Ecto neural progenitor cell (in vitro differentiated cells): ENCODE measurements around the gene FMN2.

Experiments
- DNase-seq: peaks from one replicate; pipeline ENCODE4 v3.0.0-alpha.2; 2018; ENCODE audit warnings: low spot score

Gene FMN2

DNA sequence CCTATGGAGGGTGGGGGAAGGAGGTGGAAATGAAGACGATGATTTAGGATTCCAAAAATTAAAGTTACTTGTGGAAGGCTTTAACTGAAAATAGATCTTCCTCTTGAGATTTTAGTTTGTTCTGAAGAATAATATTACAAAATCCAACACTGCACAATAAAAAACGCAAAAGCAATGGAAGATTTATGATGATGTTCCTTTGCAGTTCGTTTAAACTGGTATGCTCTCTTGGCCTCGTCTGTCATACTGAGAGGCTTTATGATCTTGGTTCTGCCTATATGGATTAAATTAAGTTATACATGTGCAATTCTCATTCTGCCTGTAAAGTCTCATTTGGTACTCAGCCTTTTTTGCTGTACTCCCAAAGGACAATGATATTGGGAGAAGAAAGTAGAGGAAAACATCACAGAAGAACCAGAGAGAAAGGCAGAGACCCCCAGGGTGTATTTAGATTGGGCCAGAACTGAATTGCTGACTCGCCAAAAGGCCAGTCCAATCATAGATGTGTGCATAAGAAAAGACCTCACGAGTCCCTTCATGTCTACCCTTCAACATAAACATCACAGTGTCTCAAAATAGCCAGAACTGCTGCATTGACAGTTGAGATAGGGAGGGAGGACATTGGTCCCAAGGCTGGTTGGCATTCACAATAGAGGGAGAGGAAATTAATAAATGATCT is 331.7 kb downstream of the FMN2 start:
- no peak for DNase-seq

DNA sequence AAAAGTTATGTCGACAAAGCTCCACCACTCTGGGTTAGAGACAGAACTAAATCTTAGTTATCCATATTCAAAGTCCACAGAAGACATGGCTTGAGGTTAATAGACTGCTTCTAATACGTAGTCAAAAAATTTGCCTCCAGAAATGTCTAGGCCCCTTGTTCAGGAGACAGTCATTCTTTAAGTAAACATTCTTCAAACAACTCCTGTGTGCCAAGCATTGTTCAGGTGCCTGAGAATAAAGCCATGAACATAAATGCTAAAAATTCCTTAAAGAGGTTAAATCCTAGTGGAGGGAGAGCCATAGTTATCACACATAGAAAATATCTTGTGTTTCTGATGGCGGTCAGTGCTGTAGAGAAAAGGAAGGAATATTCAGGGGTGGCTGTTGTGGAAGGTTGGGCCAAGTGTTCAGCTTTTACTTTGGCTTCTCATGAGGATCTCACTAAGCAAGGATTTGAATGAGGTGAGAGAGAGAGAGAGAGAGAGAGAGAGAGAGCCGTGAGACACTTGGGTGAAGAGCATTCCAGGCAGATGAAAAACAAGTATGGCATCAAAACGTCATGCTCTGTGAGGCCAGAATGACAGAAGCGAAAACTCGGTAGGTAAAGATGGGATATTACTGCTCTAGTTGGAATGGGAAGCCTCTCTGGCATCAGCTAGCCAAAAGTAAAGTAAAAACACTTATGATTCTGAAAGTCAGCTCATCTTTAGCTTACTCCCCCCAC is 333.2 kb downstream of the FMN2 start:
- DNase-seq: no peak

- no peak for DNase-seq
Measured at GRCh38 chr1:240426051-240426450, 334.4 kb downstream of the FMN2 start.

DNA sequence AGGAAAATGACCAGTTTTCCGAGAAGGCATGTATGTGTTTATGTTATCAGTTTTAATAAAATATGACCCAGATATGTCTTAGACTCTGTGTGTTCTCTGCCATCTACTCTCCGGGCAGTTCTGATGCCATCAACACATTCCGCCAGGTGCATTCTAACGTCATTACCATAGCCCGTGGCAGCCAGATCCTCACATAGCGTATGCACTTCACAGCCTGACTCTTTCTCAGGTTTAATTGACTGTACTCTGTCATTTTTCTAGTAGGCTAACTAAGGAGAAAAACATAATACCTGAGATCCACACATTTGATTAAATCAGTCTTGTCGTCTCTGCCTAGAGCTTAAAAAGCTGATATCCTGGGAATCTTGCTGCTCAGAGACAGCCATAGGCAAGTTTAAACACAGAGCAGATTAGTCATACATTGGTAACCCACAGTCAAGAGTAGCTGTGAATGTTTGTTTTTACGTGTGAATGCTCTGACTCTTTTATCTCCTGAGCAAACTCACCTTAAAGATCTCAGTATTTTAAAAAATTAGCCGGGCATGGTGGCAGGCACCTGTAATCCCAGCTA is 344.4 kb downstream of the FMN2 start:
- DNase-seq: no peak

DNA sequence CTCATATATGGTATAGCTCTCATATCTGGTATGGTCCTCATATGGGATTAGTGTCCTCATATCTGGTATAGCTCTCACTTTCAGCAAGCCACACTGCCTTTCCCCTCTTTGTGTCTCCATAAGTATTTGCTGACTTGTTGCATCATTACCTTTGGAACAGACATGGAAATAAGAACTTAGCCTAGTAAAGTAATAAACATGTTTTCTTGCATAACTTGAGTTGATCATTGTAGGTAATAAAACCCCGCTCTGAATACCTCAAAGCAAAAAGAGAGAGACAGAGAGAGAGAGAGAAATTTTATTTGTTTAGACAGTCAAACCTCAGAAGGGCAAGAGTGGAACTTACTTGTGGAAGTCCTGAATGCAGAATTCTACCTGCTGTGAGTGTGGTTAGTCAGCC is 350.0 kb downstream of the FMN2 start:
- DNase-seq: no peak

GRCh38 chr1:240445369-240445768 is 353.7 kb downstream of the FMN2 start:
- DNase-seq: no peak

- no peak for DNase-seq
Measured at GRCh38 chr1:240455228-240455821, 363.6 kb downstream of the FMN2 start.

GRCh38 chr1:240457203-240457602 is 365.5 kb downstream of the FMN2 start:
- no peak for DNase-seq

GRCh38 chr1:240462277-240462676 is 370.6 kb downstream of the FMN2 start:
- DNase-seq: no peak

GRCh38 chr1:240462766-240463395 is 371.2 kb downstream of the FMN2 start:
- DNase-seq: no peak

DNA sequence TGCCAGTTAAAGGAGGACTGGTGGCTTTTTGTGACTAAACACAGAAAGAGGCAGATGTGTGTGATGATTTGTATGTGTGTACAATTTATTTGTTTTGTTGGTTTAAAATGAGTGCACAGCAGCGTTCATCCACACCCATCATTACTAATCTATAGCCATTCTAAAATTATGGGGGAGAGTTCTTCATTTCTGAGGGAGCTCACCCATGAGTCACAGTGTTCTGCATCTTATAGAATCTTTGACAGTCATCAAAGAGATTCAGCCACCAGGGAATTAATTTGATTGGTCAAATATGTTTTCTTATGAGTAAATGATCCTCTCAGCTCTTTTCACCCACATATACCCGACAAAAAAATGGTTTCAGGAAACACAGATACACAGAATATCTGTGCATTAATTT is 372.4 kb downstream of the FMN2 start:
- DNase-seq: no peak

- DNase-seq: no peak
Measured at GRCh38 chr1:240465531-240465940, 373.9 kb downstream of the FMN2 start.

- no peak for DNase-seq
Measured at GRCh38 chr1:240466509-240466908, 374.8 kb downstream of the FMN2 start.

GRCh38 chr1:240467895-240468294 is 376.2 kb downstream of the FMN2 start:
- DNase-seq: no peak

DNA sequence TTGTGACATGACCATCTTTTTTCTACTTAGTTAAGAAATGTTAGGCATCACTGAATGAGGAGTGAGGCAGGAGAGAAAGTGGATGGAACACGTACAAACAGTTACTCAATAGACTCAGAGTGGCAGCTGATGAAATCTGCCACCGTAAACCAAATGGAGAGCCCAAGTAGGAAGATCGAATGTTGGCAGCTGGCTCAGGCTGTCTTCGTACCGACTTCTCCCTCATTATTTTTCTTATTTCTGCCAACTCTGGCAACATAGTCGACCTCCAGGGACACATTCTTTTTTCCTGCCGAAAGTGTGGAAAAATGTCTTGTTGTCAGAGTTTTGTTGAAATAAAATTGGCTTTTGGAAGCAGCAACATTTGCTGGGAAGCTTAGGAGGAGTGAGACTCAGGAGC is 377.0 kb downstream of the FMN2 start:
- DNase-seq: no peak

- no peak for DNase-seq
Measured at GRCh38 chr1:240474133-240474614, 382.5 kb downstream of the FMN2 start.

DNA sequence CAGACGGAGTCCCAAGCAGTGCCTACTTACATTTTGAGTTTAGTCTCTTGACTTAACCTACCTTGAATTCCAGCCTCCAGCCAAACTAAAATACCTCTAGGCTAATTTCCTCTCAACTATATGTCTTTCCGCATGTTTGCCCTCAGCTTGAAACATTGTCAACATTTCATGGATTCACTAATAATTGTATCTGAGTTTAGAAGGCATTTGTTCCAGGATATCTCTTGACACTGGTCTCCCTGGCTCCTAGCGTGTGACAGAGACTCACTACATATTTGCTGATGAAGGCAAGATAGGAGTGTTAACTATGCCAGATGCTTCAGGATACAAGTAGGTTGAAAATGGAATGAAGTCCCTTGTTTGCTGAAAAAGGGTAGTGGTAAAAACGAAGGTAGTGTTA is 384.1 kb downstream of the FMN2 start:
- no peak for DNase-seq

- no peak for DNase-seq
Measured at GRCh38 chr1:240478536-240478935, 386.9 kb downstream of the FMN2 start.

- DNase-seq: no peak
Measured at GRCh38 chr1:240484804-240485443, 393.2 kb downstream of the FMN2 start.

- DNase-seq: no peak
Measured at GRCh38 chr1:240486611-240487010, 394.9 kb downstream of the FMN2 start.

- no peak for DNase-seq
Measured at GRCh38 chr1:240487493-240487892, 395.8 kb downstream of the FMN2 start.

DNA sequence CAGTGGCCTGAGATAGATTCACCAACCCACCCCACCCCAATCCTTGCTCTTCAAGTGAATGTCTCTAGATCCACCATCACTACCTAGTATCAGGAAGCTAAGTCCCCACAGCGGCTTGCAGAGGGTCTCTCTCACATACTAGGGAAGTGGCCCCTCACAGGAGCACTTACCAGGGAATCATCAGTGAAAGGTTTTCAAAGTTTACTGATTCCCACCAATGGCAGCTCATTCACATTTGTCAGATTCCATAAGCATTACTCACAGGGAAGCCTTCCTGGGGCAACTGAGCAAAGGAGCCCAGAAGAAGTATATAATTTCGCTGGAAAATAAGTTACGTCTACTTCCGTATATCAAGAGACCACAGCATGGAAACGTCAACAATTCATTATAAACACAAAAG is 399.5 kb downstream of the FMN2 start:
- DNase-seq: no peak
